ENCODE measurements around the gene PIN1.

Gene PIN1

DNA sequence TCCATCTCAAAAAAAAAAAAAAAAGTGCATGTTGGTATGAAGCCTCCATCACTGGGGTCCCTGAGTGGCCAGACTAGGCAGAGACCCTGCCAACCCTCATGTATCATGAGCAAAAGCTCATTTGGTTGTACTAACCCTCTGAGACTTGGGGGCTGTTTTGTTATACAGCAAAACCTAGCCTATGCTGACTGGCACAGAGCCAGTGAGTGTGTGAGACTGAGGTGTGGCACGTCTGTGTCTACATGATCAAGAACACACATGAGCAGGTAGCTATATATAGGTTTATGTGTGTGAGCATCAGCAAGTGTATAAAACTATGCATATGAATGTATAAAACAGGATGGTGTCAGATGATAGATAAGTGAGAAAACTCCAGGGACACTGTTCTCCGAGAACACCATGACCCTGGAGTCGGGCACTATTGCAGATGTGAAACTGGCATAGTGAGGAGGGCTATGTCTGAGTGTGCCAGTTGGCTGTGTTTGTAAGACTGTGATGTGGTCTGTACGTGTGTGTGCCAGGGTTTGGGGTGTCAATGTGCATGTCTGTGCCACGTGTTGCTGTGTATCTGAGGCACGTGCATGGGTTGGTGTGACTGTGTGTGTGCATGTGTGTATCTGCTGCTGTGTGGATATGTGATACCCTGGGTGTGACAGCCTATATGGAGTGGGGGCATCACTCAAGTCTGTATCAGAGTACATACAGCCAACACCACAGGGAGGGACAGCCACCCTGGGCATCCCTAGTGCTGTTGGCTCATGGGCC, 56.7 kb downstream of the PIN1 start:
- no peak for DNase-seq

All from activated T-cell treated with anti-CD3 and anti-CD28 coated beads for 4 hours (primary cell).